Left colon (tissue), 2 donors: Measurements from ENCODE around the gene EFNA5. TPM values are rescaled to one million over a fixed set of nuclear protein-coding genes. Genes with fewer than 3 reads are reported as not detected.
A peak's percentile ranks its signal among the peaks of the same experiment; 100 is the strongest.
"Not testable (repeated sequence)": the region's sequence is repeated elsewhere in the genome, so short reads cannot be mapped to it uniquely, and the experiment has no call there.

Source experiments
- ATAC-seq: fragments of 200-7000 bp; cut with Tn5 transposase; one replicate; pipeline ENCODE4 v1.9.1; 2020; ENCODE audit warnings: mild to moderate bottlenecking, moderate library complexity
- DNase-seq, 2 donors: peaks; one replicate each; pipeline ENCODE4 v3.0.0-alpha.2; 2020
- intact Hi-C, 2 donors: fragments of 100-400 bp; cut with DNase I in 1 of 2; cut with micrococcal nuclease in 1 of 2; formaldehyde crosslinking; loops; one replicate each; pipeline versions ENCODE4 v1.11.2 to v1.14.0; 2022; cut with DNase I, micrococcal nuclease
- total RNA-seq, 2 donors: library from RNA; stranded (reverse); fragmentation: NEBNext Ultra II Directional; extraction: Animal tissue kit (Norgen Biotek cat#: 25700); gene quantifications; one replicate each; pipeline ENCODE4 v1.2.1, GENCODE V29; 2021
- donor health status: DM: no; HTN: no; CAD: no.
- donor health status: DM: yes; HTN: yes; CAD: no.

Gene EFNA5
- total RNA-seq, 2 donors from 2014 or later, result 10.4 to 19.1 TPM

DNA sequence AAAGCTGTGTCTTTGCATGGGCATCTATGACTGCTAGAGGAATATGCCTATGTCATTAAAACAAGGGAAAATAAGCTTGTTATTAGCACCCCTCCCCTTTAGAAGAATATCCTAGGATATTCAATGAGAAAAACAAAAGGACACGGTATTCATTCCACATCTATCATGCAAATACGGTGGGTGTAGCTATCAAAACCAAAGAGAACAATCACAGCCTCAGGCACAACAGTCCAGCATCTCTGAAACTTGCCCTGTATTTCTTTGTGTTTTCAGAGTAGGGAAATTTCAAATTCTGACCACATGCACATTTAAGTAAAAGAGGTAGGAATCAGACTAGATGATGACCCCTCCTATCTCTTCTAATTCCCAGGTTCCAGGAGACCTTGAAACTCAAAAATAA is 209.9 kb downstream of the EFNA5 start:
- ATAC-seq (no peak), DNase-seq (no peak)
- intact Hi-C loops, result no loop called here

DNA sequence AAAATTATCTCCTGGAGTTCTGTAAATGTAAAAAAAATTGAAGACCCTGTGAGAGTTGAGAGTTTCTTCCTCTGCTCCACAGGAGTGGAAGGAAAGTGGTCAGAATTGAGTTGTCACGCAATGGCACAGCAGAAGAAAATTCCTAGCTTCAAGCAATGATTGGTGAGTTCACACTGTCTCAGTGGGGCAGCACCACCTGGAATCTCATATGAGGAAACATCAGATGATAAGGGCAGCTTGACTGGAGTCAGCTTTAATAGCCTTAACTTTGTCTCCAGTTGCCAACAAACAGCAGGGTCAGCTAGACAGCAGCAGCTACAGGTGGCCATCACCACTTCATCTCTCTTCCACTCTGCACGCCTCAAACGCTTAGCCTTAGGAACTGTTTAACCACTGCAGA is 211.1 kb downstream of the EFNA5 start:
- ATAC-seq (no peak), DNase-seq (no peak)
- intact Hi-C loops, result no loop called here

DNA sequence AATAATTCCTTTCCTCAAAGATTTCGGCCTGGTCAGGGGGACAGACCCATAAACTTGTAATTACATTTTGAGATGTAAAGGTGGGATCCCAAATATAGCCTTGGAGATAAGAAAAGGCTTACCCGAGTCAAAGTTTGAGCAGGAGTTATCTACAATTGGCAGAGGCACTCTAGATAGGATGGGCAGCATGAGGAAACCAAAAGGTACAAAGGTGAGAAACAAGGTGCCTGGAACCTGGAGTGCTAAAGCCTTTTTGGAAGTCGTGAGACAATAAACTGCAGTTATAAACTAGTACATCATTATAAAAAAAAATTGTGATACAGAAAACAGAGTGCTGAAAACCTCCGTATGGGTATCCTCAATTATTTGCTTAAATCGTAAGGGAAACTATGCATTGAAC is 212.4 kb downstream of the EFNA5 start:
- ATAC-seq (peak; percentile 89), DNase-seq (no peak)
- intact Hi-C loops, result no loop called here

DNA sequence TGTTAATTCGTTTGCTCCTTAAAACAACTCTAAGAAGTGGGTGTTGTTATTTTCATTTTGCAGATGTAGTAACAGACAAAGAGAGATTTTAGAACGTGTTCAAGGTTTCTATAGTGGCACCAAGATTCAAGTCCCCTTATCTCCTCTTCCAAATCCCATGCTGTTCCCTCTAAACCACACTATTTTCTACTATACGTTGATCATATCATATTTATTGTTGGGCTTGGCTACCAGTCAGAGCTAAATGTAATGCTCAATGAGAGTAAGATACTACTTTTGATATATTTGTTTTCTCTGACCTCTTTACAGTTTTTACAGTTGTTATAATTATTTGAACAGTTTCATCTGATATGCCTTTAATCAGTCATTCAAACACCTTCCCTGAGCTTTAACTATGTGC is 212.9 kb downstream of the EFNA5 start:
- ATAC-seq (peak; percentile 39), DNase-seq (no peak)
- intact Hi-C loops, result no loop called here

DNA sequence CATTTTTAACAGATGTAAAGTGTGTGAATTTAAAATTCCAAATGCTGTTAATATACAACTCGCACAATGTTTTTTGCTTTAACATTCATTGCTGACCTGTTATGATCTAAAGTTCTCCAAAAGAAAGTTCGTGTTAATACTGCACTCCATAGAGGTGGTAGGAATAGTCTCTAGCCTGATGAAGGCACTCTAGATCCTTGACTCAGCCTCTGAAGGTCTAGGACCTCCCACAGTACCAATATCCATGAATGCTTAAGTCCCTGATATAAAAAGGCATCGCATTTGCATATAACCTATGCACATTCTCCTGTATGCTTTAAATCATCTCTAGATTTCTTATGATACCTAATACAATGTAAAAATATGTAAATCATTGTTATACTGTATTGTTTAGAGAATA is 213.6 kb downstream of the EFNA5 start:
- intact Hi-C loops, result no loop called here
- DNase-seq (no peak), ATAC-seq (no peak)

DNA sequence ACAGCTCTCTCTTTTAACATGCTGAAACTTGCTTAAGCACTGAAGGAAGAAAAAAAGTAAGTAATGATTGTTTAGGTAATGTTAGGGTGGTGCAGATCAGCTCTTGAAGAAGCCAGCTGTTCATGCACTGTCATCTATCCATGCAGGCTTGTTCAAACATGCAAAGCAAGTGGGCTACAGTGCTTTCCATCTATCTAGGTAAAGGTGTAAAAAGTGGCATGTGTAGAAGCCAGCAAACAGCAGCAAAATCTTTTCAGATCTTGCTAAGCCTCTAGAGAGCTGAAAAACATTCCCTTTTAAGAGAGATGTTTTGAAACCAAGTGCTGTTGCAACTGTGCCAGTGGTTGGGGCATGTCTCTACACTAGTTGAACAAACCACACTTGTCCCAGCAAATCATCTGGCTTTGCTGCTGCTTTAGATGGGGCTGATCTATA is 214.4 kb downstream of the EFNA5 start:
- no peak for DNase-seq

DNA sequence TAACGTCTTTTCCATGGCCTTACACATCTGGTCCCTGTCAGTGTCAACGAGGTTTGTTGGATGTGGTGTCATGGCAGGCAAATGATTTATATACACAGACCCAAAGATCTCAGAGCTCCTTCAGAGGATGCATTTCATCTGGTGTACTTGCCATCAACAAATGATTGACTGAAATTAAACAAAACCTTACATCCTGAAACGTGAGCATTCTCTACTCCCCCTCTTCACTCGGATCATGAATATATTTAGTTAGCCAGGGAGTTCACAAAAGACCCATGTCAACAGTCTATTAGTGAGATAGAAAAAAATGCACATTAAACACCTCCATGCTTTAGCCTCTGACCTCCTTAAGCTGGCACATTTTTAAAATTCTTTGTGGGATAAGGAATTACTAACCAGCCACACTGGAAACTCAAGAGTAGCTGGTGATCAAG is 215.6 kb downstream of the EFNA5 start:
- no peak for ATAC-seq
- intact Hi-C loops, result no loop called here

More for the DNA sequence above, 214.4 kb downstream of the EFNA5 start:
- no peak for ATAC-seq
- intact Hi-C loops, result no loop called here

DNA sequence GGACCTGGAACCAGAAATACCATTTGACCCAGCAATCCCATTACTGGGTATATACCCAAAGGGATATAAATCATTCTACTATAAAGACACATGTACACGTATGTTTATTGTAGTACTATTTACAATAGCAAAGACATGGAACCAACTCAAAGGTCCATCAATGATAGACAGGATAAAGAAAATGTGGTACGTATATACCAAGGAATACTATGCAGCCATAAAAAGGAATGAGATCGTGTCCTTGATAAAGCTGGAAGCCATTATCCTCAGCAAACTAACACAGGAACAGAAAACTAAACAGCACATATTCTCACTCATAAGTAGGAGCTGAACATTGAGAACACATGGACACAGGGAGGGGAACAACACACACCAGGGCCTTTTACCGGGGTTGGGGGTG is 218.9 kb downstream of the EFNA5 start:
- ATAC-seq, intact Hi-C loops, DNase-seq: not testable (repeated sequence)

More for the DNA sequence above, 215.6 kb downstream of the EFNA5 start:
- DNase-seq, result no peak

DNA sequence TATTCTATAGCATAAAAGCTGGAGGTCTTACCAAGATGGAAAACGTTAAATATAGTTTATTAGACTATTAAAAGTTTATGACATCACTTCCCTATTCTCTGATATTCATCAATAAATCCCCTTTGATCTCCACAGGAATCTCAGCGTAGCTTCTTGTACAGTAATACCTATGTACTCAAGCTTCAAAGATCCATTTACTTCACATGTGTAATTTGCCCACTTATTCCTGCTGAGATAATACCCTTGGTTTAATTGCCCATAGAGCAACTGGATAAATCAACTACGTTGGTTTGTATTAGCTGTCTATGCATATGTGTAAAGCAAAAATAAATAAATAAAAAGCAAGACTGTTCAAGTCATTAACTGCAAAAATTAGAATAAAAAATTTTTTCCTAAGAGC is 219.7 kb downstream of the EFNA5 start:
- DNase-seq (no peak), ATAC-seq (no peak)
- intact Hi-C loops, result no loop called here

DNA sequence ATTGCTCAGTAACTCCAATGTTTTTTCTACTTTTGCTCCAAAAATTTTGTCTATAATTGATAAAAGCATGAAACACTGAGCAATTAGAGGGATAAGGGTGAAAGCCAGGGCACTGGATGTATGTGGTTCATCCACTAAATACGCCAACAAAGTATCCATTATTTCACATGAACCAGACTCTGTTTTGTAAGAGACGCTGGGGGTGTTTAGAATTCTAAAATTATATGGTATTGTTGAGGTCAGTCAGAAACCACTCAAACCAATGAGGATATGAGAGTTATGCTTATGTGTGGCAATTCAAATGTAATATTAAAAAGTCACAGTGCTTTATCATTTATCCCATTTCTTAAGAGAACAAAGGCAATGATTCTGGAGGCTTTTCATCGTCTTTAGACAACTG is 220.2 kb downstream of the EFNA5 start:
- ATAC-seq, result no peak
- intact Hi-C loops, result no loop called here
- DNase-seq, result no peak

DNA sequence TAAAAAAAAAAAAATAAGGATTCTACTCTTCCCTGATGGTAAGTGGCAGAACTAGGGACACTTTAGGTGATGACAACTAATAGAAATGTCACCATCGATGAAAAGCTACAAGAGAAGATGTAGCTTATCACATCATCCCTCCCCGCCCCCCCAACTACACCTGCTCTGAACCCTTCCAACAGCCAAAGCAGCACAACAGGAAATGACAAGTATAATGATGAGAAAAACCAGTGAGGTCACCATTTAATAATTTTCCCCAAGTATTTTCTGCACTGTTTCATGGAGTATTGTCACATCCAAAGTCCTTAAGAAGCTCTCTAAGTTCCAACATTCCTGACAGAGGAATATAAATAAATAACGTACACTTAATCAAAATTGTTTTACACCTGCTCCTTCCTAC is 221.4 kb downstream of the EFNA5 start:
- DNase-seq (no peak), ATAC-seq (no peak)
- intact Hi-C loops, result no loop called here

DNA sequence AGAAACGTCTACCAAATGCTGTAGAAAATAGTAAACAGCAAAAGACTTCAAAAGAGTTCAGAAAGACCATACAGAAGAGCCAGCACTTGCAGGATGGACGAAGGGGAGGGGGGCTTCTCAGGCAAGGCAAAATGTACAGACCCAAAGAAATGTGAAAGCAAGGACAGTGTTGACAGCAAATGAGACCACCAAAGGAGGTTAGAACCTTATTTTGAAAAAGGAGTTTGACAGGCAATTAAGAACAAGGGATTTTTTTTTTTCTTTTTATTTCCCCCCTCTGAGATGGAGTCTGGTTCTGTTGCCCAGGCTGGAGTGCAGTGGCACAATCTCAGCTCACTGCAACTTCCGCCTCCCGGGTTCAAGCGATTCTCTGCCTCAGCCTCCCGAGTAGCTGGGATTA is 223.2 kb downstream of the EFNA5 start:
- ATAC-seq (no peak), DNase-seq (no peak)
- intact Hi-C loops, result no loop called here

DNA sequence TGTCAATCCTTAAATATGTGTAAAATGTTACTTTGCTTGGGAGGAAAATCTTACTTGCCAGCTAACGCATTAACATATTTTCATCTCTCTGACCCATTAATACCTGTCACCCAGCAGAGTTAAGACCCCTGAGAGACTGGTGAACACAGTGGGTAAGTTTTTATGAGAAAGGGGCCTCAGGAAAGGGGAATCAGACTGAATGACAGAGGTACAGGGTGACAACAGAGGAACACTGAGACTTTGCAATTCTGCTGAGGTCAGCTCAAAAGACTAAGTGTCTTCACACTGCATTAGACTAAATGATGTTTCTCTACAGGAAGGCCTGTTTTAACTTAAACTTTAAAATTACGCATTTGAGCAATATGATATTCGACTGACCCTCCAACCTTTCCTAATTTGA is 223.8 kb downstream of the EFNA5 start:
- DNase-seq (no peak), ATAC-seq (no peak)
- intact Hi-C loops, result no loop called here

DNA sequence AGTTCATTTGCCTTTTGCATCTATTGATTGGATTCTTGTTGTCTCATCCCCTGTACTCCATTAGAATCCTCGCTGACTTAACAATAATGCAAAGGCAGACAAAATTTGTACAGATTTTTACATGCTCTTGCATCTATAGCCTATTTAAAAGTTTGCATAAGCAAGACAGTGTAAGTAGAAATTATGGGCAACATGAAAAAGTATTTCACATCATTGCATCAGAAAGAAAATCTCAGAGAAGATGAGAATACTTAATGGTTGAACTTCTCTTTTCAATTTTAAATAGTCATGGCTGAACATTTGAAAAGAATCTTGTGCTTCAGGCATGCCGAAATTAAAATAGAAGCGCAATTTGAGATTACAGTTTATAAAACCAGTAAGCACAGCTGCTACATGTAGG is 226.4 kb downstream of the EFNA5 start:
- DNase-seq, result no peak
- ATAC-seq, result no peak
- intact Hi-C loops, result no loop called here

DNA sequence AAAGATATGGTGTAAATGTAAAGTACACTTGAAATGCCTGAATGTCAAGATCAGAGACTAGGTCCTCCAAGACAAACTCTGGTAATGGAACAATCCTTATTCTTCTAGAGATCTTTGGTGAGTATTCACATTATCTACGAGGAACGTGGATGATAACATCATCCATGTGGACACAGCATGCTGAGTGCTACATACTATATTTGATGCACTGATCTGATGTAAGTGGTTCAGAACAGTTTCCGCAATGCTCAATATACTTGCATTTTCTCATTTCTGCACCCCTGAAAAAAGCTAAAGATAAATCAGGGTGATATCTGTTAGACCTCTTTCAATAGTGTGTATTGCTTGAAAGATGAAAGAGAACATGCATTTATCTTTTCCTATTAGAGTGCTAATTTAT is 226.8 kb downstream of the EFNA5 start:
- DNase-seq (no peak), ATAC-seq (no peak)
- intact Hi-C loops, result no loop called here

DNA sequence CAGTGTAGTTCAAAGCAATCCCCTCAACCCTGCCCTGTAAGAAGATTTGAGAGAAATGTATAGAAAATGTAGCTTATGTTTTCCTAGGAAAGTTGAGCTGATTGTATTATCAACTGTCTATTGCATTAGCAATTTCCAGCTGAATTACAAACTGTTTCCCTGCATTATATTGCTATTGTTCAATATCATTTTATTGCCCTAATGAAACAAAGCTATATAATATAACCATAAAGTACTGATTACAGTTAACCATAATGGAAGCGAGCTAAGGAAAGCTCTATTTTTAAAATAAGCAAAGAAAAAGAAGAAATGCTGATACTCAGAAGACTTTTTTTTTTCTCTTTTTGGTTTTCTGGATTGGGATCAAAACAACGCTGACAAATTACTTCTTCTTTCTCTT is 228.3 kb downstream of the EFNA5 start:
- DNase-seq, result no peak
- intact Hi-C loops, result no loop called here
- ATAC-seq, result peak; percentile 85

DNA sequence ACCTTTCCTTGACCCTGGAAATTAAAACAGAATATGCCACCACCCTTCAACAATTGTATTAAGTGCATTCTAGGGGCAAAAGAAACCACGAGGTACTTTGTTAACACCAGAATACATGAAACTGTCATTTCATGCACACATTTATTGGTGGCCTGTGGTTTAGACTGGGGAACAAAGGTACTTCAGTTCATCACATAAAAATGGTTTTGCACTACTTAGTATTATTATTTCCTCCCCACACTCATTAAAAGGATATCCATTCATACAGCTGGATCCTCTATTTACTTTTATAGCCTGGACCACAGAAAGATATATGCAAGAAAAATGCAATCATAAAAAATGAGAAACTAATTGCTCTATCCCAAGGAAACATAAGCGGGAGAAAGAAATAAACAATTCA is 230.9 kb downstream of the EFNA5 start:
- DNase-seq (no peak), ATAC-seq (no peak)
- intact Hi-C loops, result no loop called here

DNA sequence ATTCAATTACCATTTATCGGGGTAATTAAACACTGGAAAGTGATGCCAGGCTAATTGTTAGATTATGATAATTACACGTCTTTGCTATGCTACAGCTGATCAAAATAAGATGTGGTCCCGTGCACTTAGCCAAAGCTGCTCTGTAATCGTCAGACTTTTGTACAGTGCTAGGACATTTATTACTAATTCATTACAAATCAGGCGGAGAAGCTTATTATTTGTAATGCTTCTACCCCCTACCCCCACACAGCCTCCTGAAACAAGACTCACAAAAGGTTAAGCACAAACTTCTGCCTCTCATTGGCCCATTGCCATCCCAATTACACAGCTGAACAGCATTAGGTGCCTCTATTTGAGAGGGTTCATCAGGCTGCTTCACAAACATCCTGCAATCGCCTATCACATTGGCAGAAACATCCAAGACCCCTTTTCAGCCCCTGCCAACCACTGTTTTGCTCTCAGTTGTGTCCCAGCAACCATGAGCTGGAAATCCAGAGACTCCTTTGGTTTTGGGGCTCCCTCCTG is 232.7 kb downstream of the EFNA5 start:
- no peak for ATAC-seq
- intact Hi-C loops, result no loop called here

DNA sequence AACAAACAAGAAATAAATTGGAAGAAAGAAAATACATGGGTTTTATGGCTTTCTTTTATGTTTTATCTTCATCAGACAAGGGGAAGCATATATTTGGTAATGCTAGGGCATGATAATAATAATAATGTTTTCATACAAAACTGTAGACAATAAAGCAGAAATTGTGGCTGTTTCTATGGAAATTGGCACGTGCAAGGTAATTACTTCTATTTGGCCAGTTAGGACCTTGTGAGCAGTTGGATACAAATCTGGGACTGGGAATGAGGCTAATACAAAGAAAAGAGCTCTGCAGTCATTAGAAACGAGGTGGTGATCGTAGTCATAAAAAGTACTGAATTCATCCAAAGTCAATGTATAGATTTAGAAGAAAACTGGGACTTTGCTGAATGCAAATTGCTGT is 233.6 kb downstream of the EFNA5 start:
- no peak for ATAC-seq
- no peak for DNase-seq
- intact Hi-C loops, result no loop called here

More for the DNA sequence above, 232.7 kb downstream of the EFNA5 start:
- DNase-seq, result no peak

DNA sequence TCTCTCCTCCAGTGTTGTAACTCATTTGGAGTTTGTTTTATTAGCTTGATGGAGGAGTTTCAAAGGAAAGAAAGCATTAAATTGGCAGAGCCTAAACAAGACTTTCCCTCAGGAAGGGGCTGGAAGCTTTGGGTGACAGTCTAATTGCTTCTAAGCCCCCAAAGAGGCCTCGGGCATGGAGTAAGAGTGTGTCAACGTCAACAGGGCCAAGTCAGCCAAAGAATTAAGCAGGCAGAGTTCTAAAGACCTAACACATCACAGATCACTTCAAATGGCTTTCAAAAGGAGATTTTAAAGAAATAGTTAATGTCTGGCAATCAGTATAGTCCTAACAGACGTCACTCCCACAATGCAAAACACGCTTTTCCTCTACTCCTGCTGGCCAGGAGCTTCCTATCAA is 234.5 kb downstream of the EFNA5 start:
- ATAC-seq (no peak), DNase-seq (no peak)
- intact Hi-C loops, result no loop called here

DNA sequence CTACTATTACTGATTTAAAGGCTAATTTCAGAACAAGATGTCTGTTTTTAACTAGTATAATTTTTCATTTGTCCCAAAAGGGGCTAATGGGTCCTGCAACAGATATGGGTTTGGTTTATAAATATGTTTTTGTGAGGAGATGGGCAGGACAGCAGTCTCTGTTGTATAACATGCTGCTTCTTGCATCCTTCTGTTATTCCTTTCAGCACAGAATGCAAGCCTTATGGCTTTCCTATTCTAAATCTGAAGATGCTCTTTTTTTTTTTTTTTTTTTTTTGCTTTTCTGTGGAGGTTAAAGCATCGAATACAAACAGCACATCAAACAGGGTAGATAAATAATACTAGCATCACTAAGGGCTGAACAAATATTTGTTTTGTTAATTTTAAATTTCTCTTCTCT is 235.7 kb downstream of the EFNA5 start:
- intact Hi-C loops, result no loop called here
- ATAC-seq (no peak), DNase-seq (no peak)

DNA sequence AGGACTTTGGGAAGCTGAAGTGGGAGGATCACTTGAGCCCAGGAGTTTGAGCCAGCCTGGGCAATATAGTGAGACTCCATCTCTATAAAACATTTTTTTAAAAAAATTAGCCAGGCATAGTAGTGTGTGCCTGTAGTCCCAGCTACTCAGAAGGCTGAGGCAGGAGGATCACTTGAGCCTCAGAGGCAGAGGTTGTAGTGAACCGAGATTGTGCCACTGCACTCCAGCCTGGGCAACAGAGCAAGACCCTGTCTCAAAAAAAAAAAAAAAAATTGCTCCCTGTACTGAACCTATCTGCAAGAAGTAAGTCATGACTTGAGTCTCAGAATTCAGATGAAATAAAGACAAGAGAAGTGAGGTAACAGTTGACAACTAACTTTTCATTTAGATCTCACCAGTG is 237.1 kb downstream of the EFNA5 start:
- intact Hi-C loops, ATAC-seq, DNase-seq: not testable (repeated sequence)
